CD8-positive, alpha-beta memory T cell (primary cell): Measurements from ENCODE around the gene MGLL. TPM values are rescaled to one million over a fixed set of nuclear protein-coding genes. Genes with fewer than 3 reads are reported as not detected.
A peak's percentile ranks its signal among the peaks of the same experiment; 100 is the strongest.

Experiments used
- CTCF ChIA-PET: fragments of 350-600 bp; sonication (Branson Sonifier 250); formaldehyde crosslinking; loops from one replicate; lab custom pipeline; 2021; ENCODE audit warnings: antibody characterized with exemption; lab: Charles Lee
- POLR2A ChIA-PET: fragments of 350-600 bp; sonication (Branson Sonifier 250); formaldehyde crosslinking; loops from one replicate; lab custom pipeline; 2021; ENCODE audit warnings: antibody characterized with exemption; lab: Charles Lee
- DNase-seq, 5 donors: peaks; one replicate each; pipeline versions ENCODE4 v3.0.0 to v3.0.0-alpha.2; 2020 to 2022; ENCODE audit warnings: mixed read lengths in 1 of 5
- H3K27ac ChIP-seq: one replicate; pipeline ENCODE4 v1.7.0; 2013; ENCODE audit warnings: low read depth, mild to moderate bottlenecking, low read length, moderate library complexity
- H3K27me3 ChIP-seq: 2 replicates; pipeline ENCODE4 v1.7.0; 2013; ENCODE audit warnings: low read length, mild to moderate bottlenecking; ENCODE audit not compliant: insufficient read depth, poor library complexity, severe bottlenecking
- H3K36me3 ChIP-seq: 2 replicates; pipeline ENCODE4 v1.7.0; 2013; ENCODE audit warnings: mild to moderate bottlenecking, low read length, moderate library complexity; ENCODE audit not compliant: insufficient read depth
- H3K4me1 ChIP-seq: 2 replicates; pipeline ENCODE4 v1.7.0; 2013; ENCODE audit warnings: mild to moderate bottlenecking, low read length, moderate library complexity; ENCODE audit not compliant: insufficient read depth
- H3K4me3 ChIP-seq: 2 replicates; pipeline ENCODE4 v1.7.0; 2013; ENCODE audit warnings: mild to moderate bottlenecking, low read length
- H3K9me3 ChIP-seq: 2 replicates; pipeline ENCODE4 v1.7.0; 2013; ENCODE audit warnings: mild to moderate bottlenecking, low read length
- H3K27ac Mint-ChIP-seq, 8 donors: one replicate each; pipeline ENCODE4 v1.8.0; 2020 to 2021; ENCODE audit warnings: mixed read lengths in 8 of 8, mild to moderate bottlenecking in 6 of 8, inconsistent platforms in 3 of 8, moderate library complexity in 3 of 8
- H3K27me3 Mint-ChIP-seq, 2 donors: one replicate each; pipeline ENCODE4 v1.8.0; 2020 to 2021; ENCODE audit warnings: mixed read lengths in 2 of 2, mild to moderate bottlenecking in 1 of 2, moderate library complexity in 1 of 2
- H3K36me3 Mint-ChIP-seq, 3 donors: one replicate each; pipeline ENCODE4 v1.8.0; 2020 to 2021; ENCODE audit warnings: mixed read lengths in 3 of 3, inconsistent platforms in 1 of 3, mild to moderate bottlenecking in 1 of 3
- H3K4me1 Mint-ChIP-seq, 3 donors: one replicate each; pipeline ENCODE4 v1.8.0; 2020 to 2021; ENCODE audit warnings: mixed read lengths in 3 of 3, inconsistent platforms in 1 of 3, mild to moderate bottlenecking in 1 of 3
- H3K4me3 Mint-ChIP-seq, 7 donors: one replicate each; pipeline ENCODE4 v1.8.0; 2020 to 2021; ENCODE audit warnings: mixed read lengths in 7 of 7, mild to moderate bottlenecking in 6 of 7, moderate library complexity in 4 of 7, inconsistent platforms in 2 of 7
- H3K9me3 Mint-ChIP-seq, 5 donors: one replicate each; pipeline ENCODE4 v1.8.0; 2020 to 2022; ENCODE audit warnings: mixed read lengths in 5 of 5, mild to moderate bottlenecking in 3 of 5, moderate library complexity in 2 of 5, inconsistent platforms in 1 of 5
- polyA plus RNA-seq: library from polyadenylated mRNA; unstranded; fragments of 300-500 nt; fragmentation: Illumina TruSeq; gene quantifications from one replicate; pipeline ENCODE4 v1.2.3, GENCODE V29; 2021
- total RNA-seq, 2 experiments: library from RNA; stranded (reverse); gene quantifications; one replicate each; pipeline ENCODE4 v1.2.3, GENCODE V29; 2021

MGLL gene
- total and polyA plus RNA-seq, 3 experiments from 2014 or later = 3.0 to 5.9 (median 5.3) TPM

- H3K27me3 ChIP-seq = no peaks in the 10 kb centered on the region
- no peak overlapping the region for H3K4me3 Mint-ChIP-seq
- DNase-seq = no peak
- no peaks in the 10 kb centered on the region for H3K4me1 ChIP-seq
- H3K27me3 Mint-ChIP-seq = peaks cover 2 to 6% of the 10 kb centered on the region in 2 donors
- H3K9me3 Mint-ChIP-seq = peaks cover 0 to 11% (median 6%) of the 10 kb centered on the region in 5 donors
- CTCF ChIA-PET = no interaction called here
- peaks cover 0 to 8% (median 1%) of the 10 kb centered on the region in 3 donors for H3K36me3 Mint-ChIP-seq
- peaks cover 0 to 26% (median 13%) of the 10 kb centered on the region in 3 donors for H3K4me1 Mint-ChIP-seq
- H3K27ac ChIP-seq = no peak overlapping the region
- POLR2A ChIA-PET = no interaction called here
- no peak overlapping the region for H3K27ac Mint-ChIP-seq
- H3K36me3 ChIP-seq = no peaks in the 10 kb centered on the region
- H3K4me3 ChIP-seq = no peak overlapping the region
- no peaks in the 10 kb centered on the region for H3K9me3 ChIP-seq
Measured at GRCh38 chr3:127767126-127767525, 55.2 kb downstream of the MGLL start.

GRCh38 chr3:127765735-127766134 lies 56.6 kb downstream of the MGLL start:
- no peak overlapping the region for H3K27ac ChIP-seq
- Mint-ChIP-seq H3K4me1 (peaks cover 0 to 33% (median 16%) of the 10 kb centered on the region in 3 donors), H3K4me3 (no peak overlapping the region), H3K27me3 (peaks cover 2 to 6% of the 10 kb centered on the region in 2 donors), H3K9me3 (peaks cover 0 to 11% (median 6%) of the 10 kb centered on the region in 5 donors), H3K27ac (no peak overlapping the region), H3K36me3 (peaks cover 0 to 8% (median 1%) of the 10 kb centered on the region in 3 donors)
- H3K9me3 ChIP-seq = no peaks in the 10 kb centered on the region
- no peak for DNase-seq
- no peak overlapping the region for H3K4me3 ChIP-seq
- H3K36me3 ChIP-seq = no peaks in the 10 kb centered on the region
- ChIA-PET CTCF (interaction anchor here (1.1 kb wide), 1 partner anchor 11 kb away, joined by 4 read pairs; no protein-coding TSS in a partner anchor), POLR2A (no interaction called here)
- no peaks in the 10 kb centered on the region for H3K4me1 ChIP-seq
- no peaks in the 10 kb centered on the region for H3K27me3 ChIP-seq

GRCh38 chr3:127764841-127765362 lies 57.4 kb downstream of the MGLL start:
- peaks cover 0 to 8% (median 1%) of the 10 kb centered on the region in 3 donors for H3K36me3 Mint-ChIP-seq
- CTCF ChIA-PET = no interaction called here
- Histone ChIP-seq H3K27me3 (no peaks in the 10 kb centered on the region), H3K4me3 (no peak overlapping the region), H3K36me3 (no peaks in the 10 kb centered on the region), H3K27ac (no peak overlapping the region), H3K4me1 (no peaks in the 10 kb centered on the region), H3K9me3 (no peaks in the 10 kb centered on the region)
- H3K27ac Mint-ChIP-seq = no peak overlapping the region
- DNase-seq = no peak
- peak overlapping the region in 1 of 7 donors; percentile 51 for H3K4me3 Mint-ChIP-seq
- peaks cover 0 to 33% (median 16%) of the 10 kb centered on the region in 3 donors for H3K4me1 Mint-ChIP-seq
- peaks cover 2 to 6% of the 10 kb centered on the region in 2 donors for H3K27me3 Mint-ChIP-seq
- POLR2A ChIA-PET = no interaction called here
- H3K9me3 Mint-ChIP-seq = peaks cover 0 to 11% (median 6%) of the 10 kb centered on the region in 5 donors

GRCh38 chr3:127764301-127764700 lies 58.0 kb downstream of the MGLL start:
- peaks cover 0 to 11% (median 6%) of the 10 kb centered on the region in 5 donors for H3K9me3 Mint-ChIP-seq
- no peaks in the 10 kb centered on the region for H3K27me3 ChIP-seq
- H3K4me3 Mint-ChIP-seq = peak overlapping the region in 1 of 7 donors; percentile 51
- H3K4me3 ChIP-seq = no peak overlapping the region
- no peaks in the 10 kb centered on the region for H3K36me3 ChIP-seq
- H3K4me1 Mint-ChIP-seq = peaks cover 0 to 33% (median 16%) of the 10 kb centered on the region in 3 donors
- POLR2A ChIA-PET = no interaction called here
- DNase-seq = no peak
- H3K4me1 ChIP-seq = no peaks in the 10 kb centered on the region
- H3K27ac ChIP-seq = no peak overlapping the region
- H3K36me3 Mint-ChIP-seq = peaks cover 0 to 8% (median 1%) of the 10 kb centered on the region in 3 donors
- CTCF ChIA-PET = no interaction called here
- no peak overlapping the region for H3K27ac Mint-ChIP-seq
- peaks cover 2 to 6% of the 10 kb centered on the region in 2 donors for H3K27me3 Mint-ChIP-seq
- H3K9me3 ChIP-seq = no peaks in the 10 kb centered on the region

- H3K27ac ChIP-seq = no peak overlapping the region
- ChIA-PET CTCF (interaction anchor here (0.5 kb wide), 1 partner anchor 115 kb away, joined by 3 read pairs; no protein-coding TSS in a partner anchor), POLR2A (no interaction called here)
- H3K27ac Mint-ChIP-seq = peak overlapping the region in 1 of 8 donors; percentile 84
- no peak overlapping the region for H3K4me3 ChIP-seq
- H3K4me1 Mint-ChIP-seq = peaks cover 0 to 33% (median 16%) of the 10 kb centered on the region in 3 donors
- H3K4me3 Mint-ChIP-seq = no peak overlapping the region
- peaks cover 0 to 8% (median 1%) of the 10 kb centered on the region in 3 donors for H3K36me3 Mint-ChIP-seq
- no peaks in the 10 kb centered on the region for H3K4me1 ChIP-seq
- H3K27me3 ChIP-seq = no peaks in the 10 kb centered on the region
- H3K27me3 Mint-ChIP-seq = peaks cover 2 to 6% of the 10 kb centered on the region in 2 donors
- H3K36me3 ChIP-seq = no peaks in the 10 kb centered on the region
- no peaks in the 10 kb centered on the region for H3K9me3 ChIP-seq
- no peak for DNase-seq
- peaks cover 0 to 11% (median 6%) of the 10 kb centered on the region in 5 donors for H3K9me3 Mint-ChIP-seq
Measured at GRCh38 chr3:127763816-127764215, 58.5 kb downstream of the MGLL start.

- Histone ChIP-seq H3K36me3 (no peaks in the 10 kb centered on the region), H3K9me3 (no peaks in the 10 kb centered on the region), H3K4me3 (no peak overlapping the region), H3K27me3 (no peaks in the 10 kb centered on the region), H3K4me1 (no peaks in the 10 kb centered on the region), H3K27ac (no peak overlapping the region)
- Mint-ChIP-seq H3K27me3 (peaks cover 2 to 3% of the 10 kb centered on the region in 2 donors), H3K9me3 (peaks cover 0 to 11% (median 2%) of the 10 kb centered on the region in 5 donors), H3K4me1 (peaks cover 0 to 33% (median 16%) of the 10 kb centered on the region in 3 donors), H3K4me3 (no peak overlapping the region), H3K27ac (no peak overlapping the region), H3K36me3 (peaks cover 0 to 4% (median 0%) of the 10 kb centered on the region in 3 donors)
- no peak for DNase-seq
- ChIA-PET CTCF (interaction anchor here (0.5 kb wide), 1 partner anchor 115 kb away, joined by 3 read pairs; no protein-coding TSS in a partner anchor), POLR2A (no interaction called here)
Measured at GRCh38 chr3:127763337-127763736, 59.0 kb downstream of the MGLL start.

- Histone ChIP-seq H3K27ac (no peak overlapping the region), H3K9me3 (no peaks in the 10 kb centered on the region), H3K36me3 (no peaks in the 10 kb centered on the region), H3K4me1 (no peaks in the 10 kb centered on the region), H3K4me3 (no peak overlapping the region), H3K27me3 (no peaks in the 10 kb centered on the region)
- no peak for DNase-seq
- H3K4me1 Mint-ChIP-seq = peaks cover 0 to 33% (median 16%) of the 10 kb centered on the region in 3 donors
- H3K36me3 Mint-ChIP-seq = no peaks in the 10 kb centered on the region
- peak overlapping the region in 1 of 7 donors; percentile 12 for H3K4me3 Mint-ChIP-seq
- peaks cover 0 to 5% (median 0%) of the 10 kb centered on the region in 5 donors for H3K9me3 Mint-ChIP-seq
- ChIA-PET CTCF (no interaction called here), POLR2A (no interaction called here)
- peak overlapping the region in 2 of 8 donors; percentile 63 to 83 for H3K27ac Mint-ChIP-seq
- H3K27me3 Mint-ChIP-seq = peaks cover 0 to 2% of the 10 kb centered on the region in 2 donors
Measured at GRCh38 chr3:127762787-127763105, 59.6 kb downstream of the MGLL start.

- H3K27me3 ChIP-seq = no peaks in the 10 kb centered on the region
- peaks cover 0 to 33% (median 16%) of the 10 kb centered on the region in 3 donors for H3K4me1 Mint-ChIP-seq
- H3K36me3 Mint-ChIP-seq = no peaks in the 10 kb centered on the region
- H3K9me3 ChIP-seq = no peaks in the 10 kb centered on the region
- peaks cover 0 to 2% of the 10 kb centered on the region in 2 donors for H3K27me3 Mint-ChIP-seq
- no peak overlapping the region for H3K27ac ChIP-seq
- peaks cover 0 to 3% (median 0%) of the 10 kb centered on the region in 5 donors for H3K9me3 Mint-ChIP-seq
- no peaks in the 10 kb centered on the region for H3K36me3 ChIP-seq
- POLR2A ChIA-PET = no interaction called here
- no peaks in the 10 kb centered on the region for H3K4me1 ChIP-seq
- H3K4me3 ChIP-seq = no peak overlapping the region
- CTCF ChIA-PET = no interaction called here
- peak overlapping the region in 3 of 8 donors; percentile 34 to 83 (median 82) for H3K27ac Mint-ChIP-seq
- DNase-seq = no peak
- H3K4me3 Mint-ChIP-seq = peak overlapping the region in 4 of 7 donors; percentile 21 to 76 (median 54)
Measured at GRCh38 chr3:127762077-127762786, 60.1 kb downstream of the MGLL start.
